MM.1S (cell line): ENCODE data around the gene CLEC4F.

Source experiments
- EZH2 ChIP-seq: fragments of 300-600 bp; sonication (generic); optimal IDR thresholded peaks from 2 replicates; pipeline ENCODE3; 2017; ENCODE audit warnings: low read depth, mild to moderate bottlenecking, antibody characterized with exemption, low read length, mixed read lengths
- TF ChIP-seq, protein P1 (sequence below): fragments of 300-600 bp; sonication (generic); IDR thresholded peaks from 2 replicates; pipeline ENCODE4 v1.5.1; 2016; ENCODE audit warnings: antibody characterized with exemption, low read length, mixed read lengths

DNA sequence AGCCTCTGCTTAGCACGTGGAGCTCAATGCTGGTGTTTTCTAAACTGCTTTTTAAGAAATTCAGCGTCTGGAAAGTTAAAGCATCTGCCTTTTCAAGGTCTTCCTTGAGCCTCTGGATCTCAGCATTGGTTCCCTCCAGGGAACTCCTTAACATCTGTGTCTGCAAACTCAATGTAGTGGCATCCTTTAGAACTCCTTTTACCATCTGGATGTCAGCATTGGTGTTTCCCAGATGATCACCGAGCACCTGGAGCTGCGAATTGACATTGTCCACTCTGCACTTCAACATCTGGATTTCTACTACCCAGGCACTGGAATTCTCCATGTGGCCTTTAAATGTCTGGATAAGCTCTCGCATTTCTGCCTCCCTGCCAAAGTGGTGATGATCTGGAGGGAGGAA lies 3.7 kb downstream of the CLEC4F start:
- TF ChIP-seq, protein P1, sequence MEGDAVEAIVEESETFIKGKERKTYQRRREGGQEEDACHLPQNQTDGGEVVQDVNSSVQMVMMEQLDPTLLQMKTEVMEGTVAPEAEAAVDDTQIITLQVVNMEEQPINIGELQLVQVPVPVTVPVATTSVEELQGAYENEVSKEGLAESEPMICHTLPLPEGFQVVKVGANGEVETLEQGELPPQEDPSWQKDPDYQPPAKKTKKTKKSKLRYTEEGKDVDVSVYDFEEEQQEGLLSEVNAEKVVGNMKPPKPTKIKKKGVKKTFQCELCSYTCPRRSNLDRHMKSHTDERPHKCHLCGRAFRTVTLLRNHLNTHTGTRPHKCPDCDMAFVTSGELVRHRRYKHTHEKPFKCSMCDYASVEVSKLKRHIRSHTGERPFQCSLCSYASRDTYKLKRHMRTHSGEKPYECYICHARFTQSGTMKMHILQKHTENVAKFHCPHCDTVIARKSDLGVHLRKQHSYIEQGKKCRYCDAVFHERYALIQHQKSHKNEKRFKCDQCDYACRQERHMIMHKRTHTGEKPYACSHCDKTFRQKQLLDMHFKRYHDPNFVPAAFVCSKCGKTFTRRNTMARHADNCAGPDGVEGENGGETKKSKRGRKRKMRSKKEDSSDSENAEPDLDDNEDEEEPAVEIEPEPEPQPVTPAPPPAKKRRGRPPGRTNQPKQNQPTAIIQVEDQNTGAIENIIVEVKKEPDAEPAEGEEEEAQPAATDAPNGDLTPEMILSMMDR: no peak
- TF ChIP-seq EZH2: no peak
